GM19397 (cell line): ENCODE results near the gene REEP1.
"Not testable (repeated sequence)": the region's sequence is repeated elsewhere in the genome, so short reads cannot be mapped to it uniquely, and the experiment has no call there.

Source experiments
- ATAC-seq: cut with Tn5 transposase; IDR thresholded peaks from one replicate; pipeline ENCODE4 v1.9.1; 2021; ENCODE audit warnings: mild to moderate bottlenecking, moderate library complexity; ENCODE audit not compliant: unreplicated experiment

REEP1 gene

DNA sequence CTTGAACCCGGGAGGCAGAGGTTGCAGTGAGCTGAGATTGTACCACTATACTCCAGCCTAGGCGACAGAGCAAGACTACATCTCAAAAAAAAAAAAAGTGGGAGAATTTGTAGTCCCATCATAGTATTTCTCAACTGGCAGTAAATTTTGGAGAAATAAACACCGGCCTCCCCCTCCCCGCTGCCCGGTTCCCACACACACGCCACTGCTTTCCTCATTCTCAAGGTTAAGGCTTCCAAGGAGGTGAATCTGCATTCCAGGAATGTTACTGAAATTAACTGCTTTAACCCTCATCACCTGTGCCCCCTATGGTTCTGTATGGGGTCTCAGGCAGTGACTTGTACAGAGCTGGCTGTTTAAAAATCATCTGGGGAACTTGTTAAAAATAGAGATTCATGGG, 88.2 kb downstream of the REEP1 start:
- ATAC-seq: no peak

DNA sequence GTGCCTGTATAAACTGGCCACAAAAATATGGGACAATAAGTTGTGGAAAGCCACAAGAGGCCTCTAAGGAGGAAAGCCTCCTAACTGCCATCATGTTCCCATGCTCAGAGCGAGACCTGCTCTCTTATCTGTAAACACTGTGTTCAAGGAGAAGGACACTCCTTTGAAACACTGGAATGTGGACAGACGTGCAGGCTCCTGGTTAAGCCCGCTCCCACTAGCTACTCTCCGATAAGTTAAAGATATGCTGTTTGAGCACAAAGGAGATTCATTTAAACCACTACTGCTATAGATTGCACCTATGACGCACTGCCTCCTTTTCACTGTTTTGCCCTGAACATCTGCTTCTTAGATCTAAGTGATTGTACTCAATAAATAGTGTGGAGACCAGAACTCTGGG, 92.2 kb downstream of the REEP1 start:
- ATAC-seq: not testable (repeated sequence)

DNA sequence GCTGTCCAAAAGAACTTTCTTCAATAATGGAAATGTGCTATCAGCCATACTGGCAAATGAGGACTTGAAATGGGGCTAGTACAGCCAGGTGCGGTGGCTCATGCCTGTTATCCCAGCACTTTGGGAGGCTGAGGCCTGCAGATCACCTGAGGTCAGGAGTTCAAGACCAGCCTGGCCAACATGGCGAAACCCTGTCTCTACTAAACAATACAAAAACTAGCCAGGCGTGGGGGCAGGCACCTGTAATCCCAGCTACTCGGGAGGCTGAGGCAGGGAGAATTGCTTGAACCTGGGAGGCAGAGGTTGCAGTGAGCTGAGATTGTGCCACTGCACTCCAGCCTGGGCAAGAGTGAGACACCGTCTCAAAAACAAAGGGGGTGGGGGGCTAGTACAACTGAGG, 92.6 kb downstream of the REEP1 start:
- ATAC-seq: not testable (repeated sequence)

DNA sequence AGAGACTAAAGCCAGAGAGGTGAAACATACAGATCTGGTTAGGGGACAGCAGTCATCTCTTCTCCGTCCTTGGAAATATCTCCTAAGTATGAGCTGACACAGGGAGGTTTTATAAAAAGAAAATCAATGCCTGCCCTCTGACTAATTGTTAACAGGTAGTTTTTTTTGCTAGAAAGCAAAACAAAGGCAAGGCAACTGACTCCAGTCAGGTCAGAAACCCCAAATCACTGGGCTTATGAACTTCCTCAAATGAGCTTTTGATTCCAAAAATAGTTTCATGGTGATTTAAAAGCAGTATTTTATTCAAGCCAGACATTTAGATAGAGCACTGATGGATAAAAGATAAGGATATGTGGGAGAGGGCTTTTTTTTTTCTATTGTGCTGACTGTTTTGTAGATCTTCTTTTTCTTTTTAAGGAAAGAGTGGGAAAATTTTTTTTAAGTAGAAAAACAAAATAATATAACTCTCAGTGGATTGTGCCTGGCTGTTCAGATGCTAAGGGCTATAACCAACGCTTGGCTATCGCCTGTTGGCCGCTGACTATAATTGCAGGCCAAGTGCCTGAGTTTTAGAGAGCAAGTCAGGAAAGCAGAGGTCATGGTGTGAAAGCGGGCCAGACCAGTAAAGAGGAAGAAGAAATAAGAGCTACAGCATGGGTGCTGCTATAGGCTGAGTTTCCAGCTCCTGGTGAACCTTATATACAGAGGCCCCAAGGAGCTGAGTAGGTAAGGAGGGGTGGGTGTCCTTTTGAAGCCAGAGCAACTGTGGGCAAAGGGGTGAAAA, 93.3 kb downstream of the REEP1 start:
- no peak for ATAC-seq

DNA sequence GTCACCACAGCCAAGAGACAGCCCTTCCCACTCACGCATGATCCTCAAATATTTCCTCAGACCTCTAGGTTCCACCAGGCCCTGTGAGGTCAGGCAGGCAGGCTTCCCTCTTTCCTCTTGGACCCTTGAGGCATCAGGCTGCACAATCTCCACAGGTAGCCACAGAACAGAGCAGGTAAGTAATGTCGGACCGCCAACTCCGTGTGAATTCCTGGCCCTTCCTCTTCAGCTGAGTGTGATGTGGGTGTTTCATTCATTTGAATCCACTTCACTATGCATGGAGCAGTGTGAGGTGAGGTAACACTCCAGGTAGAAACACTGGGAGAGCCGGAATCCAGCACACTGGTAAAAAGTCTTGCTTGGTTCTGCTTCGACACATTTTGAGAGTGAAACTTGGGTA, 94.2 kb downstream of the REEP1 start:
- ATAC-seq: no peak

DNA sequence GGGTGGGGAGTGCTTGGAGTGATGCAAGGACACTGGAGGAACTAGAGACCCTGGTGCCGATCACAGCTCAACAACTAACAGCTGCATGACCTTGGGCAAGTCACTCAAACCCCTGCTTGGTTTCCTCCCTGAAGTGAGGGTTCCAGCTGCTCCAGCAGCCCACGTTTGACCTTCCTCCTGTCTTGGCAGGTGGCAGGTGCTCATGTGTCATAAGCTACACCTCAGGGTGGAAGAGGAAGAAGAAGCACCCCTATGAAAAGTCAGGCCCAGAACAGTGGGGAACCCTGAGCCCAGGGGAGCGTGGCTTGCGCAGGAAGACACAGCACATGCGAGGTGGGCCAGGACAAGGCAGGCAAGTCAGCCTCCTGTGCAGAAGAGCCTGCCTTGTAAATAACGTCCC, 95.8 kb downstream of the REEP1 start:
- ATAC-seq: no peak

DNA sequence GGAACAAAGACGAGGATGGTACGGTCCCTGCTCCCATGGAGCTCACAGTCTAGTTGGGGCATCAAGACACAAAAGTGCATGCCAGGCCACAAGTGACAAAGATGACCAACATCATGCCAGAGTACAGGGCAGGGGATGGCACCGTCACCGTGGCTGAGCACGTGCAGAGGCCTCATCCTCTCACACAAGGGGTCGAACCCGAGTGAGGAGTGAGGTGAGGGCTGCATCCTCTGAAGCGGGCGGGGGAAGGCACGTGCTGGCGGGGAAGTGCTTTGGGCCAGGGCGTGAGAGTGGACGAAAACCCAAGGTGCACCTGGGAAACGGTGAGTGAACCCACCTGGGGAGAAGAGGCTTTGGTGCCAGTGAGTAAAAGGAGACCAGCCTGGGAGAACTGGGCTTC, 97.2 kb downstream of the REEP1 start:
- ATAC-seq: no peak

DNA sequence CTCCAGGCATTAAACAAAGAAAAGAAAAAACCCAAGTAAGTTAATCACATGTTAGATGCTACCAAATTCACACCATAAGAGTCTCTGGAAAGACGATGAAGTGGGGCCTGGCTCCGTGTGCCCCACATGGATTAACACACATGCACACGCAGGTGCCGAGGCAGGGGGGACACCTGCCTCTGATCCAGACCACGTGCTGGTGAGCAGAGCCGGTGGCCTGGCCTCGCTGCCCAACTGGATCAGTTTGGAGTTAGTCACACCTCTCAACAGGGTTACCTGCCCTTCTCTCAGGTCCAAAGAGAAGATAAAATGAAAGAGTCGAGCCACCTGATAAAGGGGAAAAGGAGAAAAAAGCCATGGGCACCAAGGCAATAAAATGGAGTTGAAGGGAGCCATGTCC, 97.7 kb downstream of the REEP1 start:
- ATAC-seq: no peak

DNA sequence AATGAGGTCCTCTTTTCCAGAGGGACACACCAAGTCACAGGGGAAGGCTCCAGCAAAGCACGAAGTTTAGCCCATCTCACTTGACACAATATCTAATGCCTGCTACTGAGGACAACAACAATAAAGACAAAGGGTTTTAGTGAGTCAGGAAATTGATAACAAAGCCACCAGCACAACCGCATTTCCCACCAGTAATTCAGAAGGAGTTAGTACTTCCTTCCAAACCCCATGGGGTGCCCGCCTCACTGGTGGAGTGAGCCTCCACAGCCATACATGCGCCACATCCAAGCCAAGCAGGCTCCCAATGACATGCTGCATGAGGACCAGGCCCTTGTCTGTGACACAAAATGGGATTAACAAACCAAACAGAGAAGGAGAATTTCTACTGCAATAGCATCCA, 98.1 kb downstream of the REEP1 start:
- ATAC-seq: no peak

DNA sequence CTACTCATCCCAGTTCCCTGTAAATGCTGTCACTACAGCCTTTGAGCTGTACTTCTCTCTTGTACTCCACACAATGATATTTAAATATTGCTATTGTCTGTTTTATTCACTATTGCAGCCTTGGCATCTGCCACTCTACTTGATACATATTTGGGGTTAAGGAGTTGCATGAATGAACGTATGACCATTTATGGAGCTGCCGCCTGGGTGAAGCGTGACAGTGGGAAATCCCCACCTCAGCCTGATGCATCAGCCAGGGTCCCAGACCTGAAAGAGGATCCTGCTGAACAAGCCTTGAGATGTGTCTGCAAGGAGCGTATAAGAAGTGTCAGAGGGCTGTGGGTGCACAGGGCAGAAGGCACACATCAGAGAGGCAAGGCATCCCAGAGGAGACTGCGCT, 99.1 kb downstream of the REEP1 start:
- ATAC-seq: peak; percentile 87

DNA sequence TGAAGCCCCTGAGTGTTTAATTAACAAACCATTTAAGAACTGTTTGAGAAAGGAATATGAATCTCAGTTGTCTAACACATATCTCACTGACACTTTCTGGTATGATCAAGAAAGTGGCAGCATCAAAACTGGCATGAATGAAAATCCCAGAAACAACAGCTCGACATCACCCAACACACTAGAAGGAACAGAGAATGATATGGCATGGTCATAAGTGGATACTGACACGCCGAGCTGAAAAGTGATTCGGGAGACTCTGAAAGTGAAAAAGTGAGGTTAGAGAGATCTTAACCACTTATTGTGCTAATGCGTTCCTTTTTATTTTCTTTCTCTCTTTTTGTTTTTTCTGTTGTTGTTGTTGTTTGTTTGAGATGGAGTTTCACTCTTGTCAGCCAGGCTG, 100.3 kb downstream of the REEP1 start:
- ATAC-seq: no peak

DNA sequence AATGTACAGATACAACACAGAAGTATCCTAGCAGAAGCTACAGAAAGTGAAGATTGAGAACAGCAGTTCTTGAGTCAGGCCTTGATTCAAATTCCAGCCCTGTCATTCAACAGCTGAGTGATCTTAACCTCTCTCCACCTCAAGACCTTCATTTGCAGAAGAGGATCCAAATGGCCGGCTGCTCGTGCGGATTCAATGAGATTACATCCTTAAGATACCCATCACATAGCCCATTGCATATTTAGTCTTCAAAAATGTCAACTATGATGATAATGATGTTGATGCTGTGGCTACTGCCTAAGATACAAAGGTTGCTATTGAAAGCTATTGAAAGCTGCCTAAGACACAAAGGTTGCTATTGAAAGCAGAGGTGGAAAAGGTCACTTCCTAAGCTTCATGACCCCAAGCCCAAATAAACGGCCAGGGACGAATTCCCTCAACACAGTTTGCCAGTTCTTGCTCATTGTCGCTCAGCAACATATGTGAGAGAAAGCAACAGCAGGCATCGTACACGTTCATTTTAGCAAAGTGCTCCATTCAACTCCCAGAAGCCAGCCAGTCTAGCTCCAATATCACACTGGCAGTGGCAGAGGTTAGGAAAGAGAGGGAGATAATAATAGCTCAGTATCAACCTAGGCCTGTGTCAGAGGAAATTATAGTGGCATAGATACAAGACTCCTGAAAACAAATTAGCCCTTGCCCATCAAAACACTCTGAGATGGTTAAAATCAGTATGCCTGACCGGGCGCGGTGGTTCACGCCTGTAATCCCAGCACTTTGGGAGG, 102.0 kb downstream of the REEP1 start:
- no peak for ATAC-seq

DNA sequence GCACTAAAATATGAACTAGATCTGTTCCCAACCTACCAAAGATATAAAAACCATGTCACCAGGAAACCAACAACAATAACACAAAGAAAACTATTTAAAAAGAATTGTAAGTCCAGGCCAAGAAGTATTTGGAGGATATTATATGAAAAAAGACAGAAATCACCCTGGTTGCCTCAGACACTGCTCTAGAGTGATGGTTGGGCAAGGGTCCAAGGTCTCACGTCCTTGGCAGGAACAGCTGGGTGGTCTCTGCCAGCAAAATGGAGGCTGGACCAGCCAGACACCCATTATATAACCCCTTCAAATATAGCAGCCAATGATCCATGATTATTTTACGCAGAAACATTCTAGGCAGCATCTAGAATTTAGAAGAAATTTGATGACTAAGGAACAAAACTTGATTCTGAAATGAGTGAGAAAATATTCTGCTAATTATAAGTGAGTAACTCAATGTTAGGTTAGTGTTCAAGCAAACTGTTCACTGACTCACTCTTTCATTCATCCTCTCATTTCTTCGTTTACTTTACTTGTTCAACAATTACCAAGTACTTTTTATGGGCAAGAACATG, 102.8 kb downstream of the REEP1 start:
- ATAC-seq: no peak

DNA sequence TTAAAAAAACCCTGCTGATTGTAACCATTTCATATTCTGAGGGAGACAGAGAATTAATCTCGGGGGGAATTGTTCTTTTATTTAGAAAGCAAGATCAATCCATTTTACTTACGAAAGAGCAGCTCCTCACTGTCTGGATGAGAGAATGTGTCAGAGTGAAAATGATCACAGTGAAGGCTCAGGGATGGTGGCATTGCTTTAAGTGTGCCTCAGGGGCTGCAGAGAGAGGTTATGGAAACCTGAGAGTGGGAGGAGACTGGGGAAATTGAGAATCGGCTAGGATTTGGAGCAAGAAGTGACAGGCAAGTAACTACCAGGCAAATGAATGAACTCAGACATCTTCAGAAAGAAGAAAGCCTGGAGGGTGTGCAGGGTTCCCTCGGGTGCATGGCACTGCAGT, 104.0 kb downstream of the REEP1 start:
- no peak for ATAC-seq

DNA sequence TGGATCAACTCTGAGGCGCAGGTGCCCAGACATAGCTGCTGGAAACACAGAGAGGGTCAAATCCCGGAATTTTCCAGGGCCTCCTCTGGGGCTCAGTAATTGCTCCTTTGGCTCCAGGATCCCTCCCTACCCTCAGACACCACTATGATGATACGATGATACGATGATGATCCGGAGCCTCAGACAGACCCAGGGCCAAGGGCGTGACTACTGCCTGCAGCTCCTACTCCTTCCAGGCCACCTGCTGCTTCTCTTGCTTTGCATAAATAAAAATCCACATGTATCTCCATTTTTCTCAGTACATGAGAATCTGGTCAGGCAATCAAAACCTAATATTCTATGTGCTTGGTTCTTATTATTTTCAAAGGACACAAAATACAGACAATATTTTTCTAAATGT, 104.5 kb downstream of the REEP1 start:
- ATAC-seq: no peak

DNA sequence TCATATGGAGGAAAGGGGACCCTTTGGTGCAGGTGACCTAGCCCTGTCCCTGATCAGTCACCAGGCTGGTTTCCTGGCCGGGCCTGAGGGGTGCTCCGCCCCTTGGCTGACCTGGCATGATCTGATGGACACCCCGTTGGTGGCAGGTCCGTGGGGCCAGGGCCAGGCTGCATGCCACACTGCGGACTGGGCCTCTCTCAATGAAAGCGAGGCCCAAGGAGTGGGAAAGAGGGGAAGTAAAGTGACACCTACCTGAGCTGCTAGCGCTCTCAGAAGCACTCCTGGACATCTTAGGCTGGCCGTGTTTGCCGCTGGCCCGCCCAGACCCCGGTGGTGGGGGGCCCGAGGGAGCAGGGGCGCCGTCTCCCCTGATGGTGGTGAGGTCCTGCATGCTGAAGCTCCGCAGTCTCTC, 105.0 kb downstream of the REEP1 start:
- ATAC-seq: no peak

DNA sequence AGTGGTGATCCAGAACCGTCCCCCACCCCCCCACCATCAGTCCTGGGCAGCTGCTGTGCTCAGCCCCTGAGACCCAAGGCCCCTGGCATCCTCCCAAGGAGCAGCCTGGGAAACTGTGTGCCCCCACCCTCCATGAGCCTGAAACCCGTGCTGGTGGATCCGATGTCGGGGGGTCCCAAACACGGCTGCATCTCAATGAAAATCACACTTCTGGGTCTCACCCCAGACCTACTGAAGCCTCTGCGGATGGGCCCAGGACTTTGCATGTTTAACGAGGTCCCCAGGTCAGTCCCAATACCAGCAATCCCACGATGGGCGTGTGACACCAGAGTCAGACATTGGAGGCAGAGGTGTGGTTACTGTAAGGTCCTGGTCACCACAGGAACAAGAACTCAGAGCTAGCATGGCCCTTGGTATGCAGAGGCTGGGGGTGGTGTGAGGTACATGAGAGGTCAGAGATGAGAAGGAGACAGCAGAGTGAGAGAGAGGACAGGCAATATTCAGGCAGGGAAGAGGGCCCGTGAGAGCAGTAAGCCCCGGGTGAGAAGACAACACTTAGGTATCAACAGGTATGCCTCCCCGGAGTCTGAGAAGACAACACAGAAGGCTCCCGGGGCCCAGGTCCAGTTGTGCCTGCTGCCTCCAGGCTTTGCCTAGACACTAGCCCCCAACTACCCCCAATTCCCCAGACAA, 105.6 kb downstream of the REEP1 start:
- ATAC-seq: no peak

DNA sequence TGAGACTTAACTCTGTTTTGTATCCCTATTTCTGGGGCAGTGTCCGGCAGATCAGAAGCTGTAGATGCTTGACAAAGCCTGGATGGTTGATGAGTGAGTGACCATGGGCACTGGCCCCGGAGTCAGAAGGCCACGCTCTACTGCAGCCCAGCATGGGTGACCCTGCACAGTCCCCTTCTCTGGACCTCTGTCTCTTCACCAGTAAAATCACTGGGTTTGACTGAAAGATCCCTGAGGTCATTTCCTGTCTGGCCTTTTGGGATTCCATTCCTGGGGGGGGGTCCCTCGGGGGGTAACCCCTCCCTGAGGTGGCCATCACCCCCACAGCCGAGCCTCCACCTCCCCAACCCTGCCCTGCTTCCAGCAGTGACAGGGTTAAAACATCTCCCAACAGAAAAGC, 106.5 kb downstream of the REEP1 start:
- no peak for ATAC-seq

DNA sequence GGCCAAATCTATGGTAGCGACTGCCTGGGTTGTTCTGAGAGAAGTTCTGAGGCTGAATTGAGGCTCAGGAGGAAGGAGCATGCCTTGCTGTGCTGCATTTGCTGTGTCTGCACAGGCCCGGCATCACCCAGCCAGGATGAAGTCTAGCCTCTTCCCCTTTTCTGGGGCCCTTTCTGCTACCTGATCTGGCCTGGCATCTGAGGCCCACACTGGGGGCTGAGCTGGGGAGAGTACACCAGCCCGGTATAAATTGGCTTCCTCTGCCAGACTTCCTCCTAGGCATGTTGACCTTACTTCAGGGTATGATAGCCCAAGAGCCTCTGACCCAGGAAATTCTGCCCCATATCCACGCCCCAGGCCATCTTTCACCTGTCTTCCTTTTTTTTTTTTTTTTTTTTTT, 108.2 kb downstream of the REEP1 start:
- no peak for ATAC-seq

DNA sequence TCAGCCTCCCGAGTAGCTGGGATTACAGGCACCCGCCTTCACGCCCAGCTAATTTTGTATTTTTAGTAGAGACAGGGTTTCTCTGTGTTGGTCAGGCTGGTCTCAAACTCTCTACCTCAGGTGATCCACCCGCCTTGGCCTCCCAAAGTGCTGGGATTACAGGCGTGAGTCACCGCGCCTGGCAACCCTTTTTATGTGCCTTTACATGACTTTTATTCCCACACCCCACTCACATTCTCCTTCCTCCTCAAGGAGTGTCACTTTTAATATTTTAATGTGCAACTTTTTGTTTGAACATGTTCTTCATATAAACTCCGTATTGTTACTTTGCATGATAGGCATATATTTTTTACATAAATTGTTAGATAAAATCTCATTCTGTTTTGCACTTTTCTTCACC, 108.9 kb downstream of the REEP1 start:
- not testable (repeated sequence) for ATAC-seq

DNA sequence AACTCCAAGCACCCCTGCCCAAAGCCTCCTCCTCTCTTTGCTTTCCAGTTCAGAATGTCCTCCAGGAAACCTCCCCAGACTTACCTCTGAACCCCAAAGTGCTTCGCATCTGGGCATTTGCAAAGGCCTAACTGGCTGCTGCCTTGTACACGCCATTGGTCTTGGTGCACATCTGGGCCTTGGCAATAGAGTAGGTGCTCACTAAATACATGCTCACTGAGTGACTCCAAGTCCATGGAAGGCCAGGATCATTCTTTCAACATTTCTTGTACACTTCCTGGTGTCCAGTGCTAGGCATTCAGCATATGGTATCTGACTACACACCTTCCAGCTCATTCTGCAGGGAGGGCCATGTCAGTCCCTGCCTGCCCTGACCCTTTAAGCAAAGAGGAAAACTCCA, 109.7 kb downstream of the REEP1 start:
- ATAC-seq: no peak
